GM19372 (cell line): ENCODE measurements around the gene TRIP12.
A peak's percentile ranks its signal among the peaks of the same experiment; 100 is the strongest.
"Not testable (repeated sequence)": the region's sequence is repeated elsewhere in the genome, so short reads cannot be mapped to it uniquely, and the experiment has no call there.

Source experiments
- ATAC-seq: cut with Tn5 transposase; IDR thresholded peaks from one replicate; pipeline ENCODE4 v1.9.1; 2021; ENCODE audit warnings: mild to moderate bottlenecking, low read depth, moderate library complexity; ENCODE audit not compliant: unreplicated experiment

The TRIP12 gene

DNA sequence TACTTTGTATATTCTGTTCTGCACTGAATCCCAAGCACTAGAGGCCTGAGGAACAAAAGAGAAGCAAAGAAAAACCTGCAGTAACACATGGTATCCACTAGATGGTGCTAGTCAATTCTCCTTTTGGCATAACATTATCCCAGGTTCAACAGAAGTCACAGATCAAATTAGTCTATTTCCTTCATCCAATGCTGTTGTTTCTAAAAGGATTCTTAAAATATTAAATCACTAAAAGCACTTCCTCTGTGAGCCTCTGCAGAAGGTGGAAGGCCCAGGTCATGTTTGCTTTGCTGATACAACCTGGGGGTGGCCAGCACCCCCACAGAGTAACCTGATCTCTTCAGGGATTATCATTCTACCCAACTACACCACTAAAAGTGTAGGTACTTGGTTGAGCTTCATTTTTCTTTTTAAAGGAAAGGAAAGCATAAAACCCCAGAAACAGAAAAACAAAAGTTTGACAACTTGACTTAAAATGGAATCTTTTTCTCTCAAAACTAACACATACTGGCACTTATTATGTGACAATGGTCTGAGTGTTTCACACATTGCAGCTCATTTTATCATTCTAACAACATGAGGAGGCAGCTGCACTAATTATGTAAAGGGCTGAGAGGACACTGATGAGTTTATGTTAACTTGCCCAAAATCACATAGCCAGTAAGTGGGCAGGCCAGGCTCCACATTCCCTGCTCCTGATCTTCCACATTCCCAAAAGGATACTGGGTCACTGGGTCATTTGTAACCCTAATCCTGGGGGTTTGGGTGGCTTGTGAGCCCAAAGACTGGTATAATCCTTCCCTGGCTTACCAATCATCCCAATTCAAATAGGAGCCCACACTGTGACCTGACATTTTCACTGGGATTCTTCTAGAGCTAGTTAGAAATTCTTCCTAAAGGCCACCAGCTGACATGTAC is 140.7 kb downstream of the TRIP12 start:
- ATAC-seq, result peak; percentile 51

DNA sequence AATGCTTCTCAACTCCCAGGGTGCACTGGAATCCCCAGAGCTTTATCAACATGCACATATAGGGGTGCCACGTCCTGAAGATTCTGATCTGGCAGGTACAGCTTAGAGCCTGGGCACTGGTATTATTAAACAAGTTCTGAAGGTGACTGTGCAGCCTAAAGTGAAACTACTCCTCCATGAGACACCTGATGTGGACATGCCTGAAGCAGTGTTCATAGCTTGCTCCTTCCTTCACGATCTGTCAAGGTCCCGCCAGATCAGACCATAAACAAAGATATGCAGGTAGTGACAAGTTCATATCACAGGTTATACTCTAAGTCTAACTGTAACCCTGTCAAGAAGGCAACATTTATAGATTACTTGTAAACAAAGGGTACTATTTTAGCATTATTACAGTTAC is 142.2 kb downstream of the TRIP12 start:
- no peak for ATAC-seq

DNA sequence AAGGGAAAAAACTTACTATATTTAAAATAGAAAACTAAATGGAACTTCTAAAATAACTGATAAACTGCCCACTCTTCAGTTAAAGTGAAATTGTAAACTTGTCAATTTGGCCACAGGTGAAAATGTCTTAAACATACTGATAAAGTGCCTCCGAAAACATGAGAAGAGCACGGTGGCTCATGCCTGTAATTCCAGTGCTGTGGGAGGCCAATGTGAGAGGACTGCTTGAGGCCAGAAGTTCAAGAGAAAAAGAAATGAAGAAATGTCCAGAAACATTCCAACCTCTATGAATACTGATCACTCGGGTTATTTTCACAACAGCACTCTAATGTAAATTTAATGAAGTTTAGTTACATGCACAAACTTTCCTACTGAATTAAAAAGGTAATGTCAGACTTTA is 144.1 kb downstream of the TRIP12 start:
- no peak for ATAC-seq

DNA sequence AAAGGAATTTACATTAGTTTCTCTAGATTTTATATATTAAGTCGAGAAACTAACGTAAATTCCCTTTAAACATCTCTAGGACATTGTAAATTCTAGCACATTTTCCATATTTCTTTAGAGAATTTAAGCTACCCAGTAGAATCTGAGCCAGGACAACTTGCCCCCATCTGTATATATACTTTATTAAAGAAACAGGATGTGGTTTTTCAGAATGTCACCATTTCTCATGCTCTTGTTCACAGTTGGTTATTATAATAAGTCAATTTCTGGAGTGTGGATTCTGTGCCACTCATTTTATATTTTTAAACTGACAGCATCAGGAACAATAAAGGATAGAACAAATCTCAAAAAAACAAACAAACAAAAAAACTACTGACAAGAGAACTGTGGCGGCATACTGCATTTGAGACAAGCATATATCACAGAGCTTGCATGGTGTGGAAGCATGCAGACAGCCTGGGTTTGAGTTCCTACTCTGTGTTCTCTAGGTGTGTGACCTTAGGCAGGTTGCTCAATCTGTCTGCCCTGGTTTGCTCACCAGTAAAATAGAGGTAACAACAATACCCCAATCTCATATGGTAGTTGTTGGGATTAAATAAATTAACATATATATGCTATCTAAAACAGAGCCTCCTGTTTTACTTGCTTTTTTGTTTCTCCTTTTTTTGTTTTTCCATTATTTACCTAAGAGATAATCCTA is 146.0 kb downstream of the TRIP12 start:
- ATAC-seq, result peak; percentile 46

DNA sequence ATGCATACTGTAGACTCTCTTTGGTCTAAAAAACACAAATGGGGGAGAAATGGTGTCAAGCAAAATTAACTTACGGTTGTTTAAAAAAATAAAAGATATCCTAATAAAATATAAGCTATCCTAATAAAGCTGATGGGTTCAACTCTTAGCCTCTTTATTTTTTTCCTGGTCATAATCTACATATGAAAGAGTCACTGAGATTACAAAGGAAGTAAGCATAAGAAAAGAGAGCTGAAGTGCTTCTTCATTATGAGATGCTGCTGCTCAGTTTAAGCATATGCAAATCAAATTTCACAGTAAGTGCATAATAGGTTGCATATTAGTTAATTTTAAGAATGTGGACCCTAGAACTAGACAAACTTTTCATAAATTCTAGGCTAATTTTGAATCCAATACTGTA is 147.6 kb downstream of the TRIP12 start:
- no peak for ATAC-seq

DNA sequence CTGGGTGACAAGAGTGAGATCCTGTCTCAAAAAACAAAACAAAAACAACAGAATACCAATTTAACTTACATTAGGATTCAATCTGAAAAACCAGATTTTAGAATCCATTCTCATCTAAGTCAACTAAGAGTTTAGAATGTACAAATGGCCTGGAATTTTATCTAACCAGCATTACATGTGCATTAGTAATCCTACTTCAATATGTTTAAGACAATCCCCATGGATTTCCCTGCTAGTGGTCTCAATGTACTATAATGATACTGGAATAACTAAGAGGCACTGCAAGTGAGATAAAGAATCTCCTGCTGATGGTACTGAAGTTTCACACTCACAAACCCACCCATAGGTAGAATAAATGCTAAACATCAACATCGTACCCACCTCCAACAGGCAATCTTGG is 153.6 kb downstream of the TRIP12 start:
- no peak for ATAC-seq

DNA sequence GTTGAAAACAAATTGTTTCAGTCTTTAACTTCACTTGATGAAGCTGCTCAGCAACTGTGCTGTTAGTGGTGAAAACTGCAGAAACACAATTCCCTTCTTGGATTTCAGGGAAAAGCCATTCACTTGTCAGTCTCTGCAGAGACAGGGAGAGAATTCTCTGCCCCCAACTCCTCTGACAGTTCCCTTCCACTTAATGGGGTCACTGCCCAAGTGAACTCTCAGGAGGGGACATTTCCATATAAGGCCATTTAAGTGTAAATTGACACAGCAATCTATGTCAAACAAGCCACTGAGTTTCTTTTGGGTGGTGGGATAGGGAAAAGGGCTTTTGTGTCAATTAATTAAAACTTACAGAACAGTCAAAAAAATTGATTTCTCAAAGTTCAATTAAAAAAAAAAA is 156.1 kb downstream of the TRIP12 start:
- ATAC-seq, result no peak

DNA sequence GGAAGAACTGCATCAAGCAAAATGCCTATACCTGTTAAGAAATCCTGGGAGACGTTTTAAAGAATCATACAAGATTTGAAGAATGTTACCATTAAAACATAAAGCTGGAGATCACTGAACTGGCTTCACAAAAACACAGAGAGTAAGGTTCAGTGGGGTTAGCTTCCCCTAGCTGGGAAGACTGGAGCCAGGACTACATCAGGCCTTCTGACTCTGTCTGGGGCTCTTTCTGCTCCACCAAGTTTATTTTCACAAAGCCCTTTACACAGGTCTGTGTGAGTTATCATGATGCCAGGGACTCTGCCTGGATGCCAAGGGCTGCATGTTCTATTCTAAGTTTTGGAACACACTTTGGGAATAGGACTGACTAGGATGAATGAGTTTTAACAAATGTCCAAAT is 160.1 kb downstream of the TRIP12 start:
- no peak for ATAC-seq

DNA sequence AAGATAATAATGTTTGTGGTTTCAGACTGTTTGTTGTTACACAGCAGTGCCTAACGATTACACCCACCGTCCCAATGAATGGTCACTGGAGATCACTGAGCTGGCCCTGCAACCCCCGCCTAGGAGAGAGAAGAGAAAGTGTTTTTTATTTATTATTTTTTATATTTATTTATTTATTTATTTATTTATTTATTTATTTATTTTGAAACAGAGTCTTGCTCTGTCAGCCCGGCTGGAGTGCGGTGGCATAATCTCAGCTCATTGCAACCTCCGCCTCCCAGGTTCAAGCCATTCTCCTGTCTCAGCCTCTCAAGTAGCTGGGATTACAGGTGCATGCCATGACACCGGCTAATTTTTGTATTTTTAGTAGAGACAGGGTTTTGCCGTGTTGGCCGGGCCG is 164.3 kb downstream of the TRIP12 start:
- ATAC-seq, result not testable (repeated sequence)

DNA sequence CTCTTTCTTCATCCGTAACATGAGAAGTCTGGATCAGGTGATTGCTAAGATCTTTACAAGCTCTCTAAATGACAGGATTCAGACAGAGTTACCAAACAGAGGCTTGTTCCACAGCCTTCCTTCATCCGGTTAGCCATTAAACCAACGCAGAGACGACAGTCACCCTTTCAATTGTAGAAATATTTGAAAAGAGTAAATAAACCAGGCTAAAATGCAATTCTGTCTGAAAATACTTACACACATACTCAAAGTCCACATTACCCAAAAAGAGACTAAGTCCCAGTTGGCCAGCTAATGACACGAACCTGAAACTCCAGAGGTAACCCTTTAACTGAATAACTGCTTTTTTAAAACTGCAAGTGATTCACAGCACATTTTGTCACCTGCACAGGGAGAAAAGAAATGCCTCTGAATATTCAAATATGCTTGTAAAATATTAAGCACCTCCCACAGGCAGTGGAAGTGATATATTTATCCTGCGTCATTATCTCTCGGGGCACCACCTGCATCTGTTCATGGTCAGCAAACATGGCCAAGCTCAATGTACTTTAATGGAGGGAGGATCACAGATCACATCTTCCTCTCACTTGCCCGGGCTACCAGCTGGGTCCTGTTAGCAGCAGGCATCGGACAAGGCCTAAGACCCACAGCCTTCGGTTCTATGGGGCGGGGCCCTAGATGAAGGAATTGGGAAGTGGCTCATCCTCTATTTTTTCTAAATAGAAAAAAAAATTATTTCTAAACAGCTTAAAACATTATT is 168.7 kb downstream of the TRIP12 start:
- ATAC-seq, result no peak

DNA sequence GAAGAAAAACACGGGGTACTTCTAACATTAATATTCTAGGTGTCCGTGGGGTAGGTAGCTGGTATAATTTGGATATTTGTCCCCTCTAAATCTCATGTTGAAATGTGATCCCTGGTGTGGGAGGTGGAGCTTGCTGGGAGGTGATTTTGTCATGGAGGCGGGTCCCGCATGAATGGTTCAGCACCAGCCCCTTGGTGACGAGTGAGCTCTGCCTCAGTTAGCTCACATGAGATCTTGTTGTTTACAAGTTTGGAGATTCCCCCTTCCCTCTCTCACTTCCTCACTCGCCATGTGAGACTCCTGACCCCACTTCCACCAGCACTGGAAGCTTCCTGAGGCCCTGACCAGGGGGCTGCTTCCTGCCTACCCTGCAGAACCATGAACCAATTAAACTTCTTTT is 172.0 kb downstream of the TRIP12 start:
- no peak for ATAC-seq

DNA sequence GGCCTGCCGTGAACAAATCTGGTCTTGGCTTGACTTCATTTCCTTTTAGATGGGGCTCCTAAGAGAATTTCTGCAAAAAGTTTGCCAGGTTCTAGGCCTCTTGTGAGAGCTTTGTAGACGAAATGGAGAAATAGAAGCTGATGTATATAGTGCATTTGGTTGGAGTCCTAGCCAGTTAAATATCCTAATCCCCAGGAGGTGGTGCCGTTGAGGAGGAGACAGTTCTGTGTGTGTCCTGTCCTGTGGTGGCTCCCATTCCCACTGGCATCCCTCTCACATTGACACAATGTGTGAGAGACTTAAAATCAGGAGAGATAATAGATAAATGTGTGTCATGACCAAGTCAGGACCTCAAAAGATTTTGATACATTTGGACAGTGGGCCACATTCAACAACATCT is 172.9 kb downstream of the TRIP12 start:
- no peak for ATAC-seq

DNA sequence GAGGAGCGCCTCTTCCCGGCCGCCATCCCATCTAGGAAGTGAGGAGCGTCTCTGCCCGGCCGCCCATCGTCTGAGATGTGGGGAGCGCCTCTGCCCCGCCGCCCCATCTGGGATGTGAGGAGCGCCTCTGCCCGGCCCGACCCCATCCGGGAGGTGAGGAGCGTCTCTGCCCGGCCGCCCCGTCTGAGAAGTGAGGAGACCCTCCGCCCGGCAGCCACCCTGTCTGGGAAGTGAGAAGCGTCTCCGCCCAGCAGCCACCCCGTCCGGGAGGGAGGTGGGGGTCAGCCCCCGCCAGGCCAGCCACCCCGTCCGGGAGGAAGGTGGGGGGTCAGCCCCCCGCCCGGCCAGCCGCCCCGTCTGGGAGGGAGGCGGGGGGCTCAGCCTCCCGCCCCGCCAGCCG is 179.1 kb downstream of the TRIP12 start:
- ATAC-seq, result not testable (repeated sequence)

DNA sequence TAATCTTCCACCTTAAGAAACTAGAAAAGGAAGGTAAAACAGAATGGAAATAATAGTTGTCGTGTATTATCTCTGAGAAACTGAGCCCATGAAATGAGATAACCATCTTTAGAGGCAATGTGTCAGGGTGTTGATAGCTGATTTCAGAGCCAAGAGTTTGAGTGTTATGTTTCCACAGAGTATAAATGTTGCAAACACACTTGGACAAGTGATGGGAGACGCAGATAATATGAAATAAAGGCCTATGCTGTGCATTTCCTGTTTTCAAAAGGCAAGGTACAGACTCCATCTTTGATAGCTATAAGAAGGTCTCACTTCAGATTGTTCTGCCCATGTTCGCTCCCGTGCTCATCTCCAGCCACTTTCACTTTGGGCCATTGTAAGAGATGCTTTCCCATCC is 181.5 kb downstream of the TRIP12 start:
- no peak for ATAC-seq

DNA sequence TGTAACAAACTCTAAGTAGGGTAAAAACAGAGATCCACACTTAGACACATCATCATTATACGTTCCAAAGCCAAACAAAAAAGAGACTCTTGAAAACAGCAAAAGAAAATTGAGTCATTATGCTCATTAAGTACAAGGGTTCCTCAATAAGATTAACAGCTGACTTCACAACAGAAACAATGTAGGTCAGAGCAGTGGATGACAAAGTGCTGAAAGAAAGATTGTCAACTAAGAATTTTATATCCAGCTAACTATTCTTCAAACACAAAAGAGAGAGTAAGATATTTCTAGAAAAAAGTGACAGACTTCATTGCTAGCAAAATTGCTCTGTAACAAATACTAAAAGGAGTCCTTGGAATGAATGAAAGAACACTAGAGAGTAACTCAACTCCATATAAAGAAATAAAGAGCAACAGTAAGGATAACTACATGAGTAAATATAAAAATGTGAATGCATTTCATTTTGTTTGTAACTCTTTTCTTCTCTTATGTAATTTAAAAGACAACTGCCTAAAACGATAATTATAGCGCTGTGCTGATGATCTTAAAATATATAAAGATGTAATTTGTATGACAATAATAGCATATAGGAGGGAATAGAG is 183.7 kb downstream of the TRIP12 start:
- ATAC-seq, result no peak

DNA sequence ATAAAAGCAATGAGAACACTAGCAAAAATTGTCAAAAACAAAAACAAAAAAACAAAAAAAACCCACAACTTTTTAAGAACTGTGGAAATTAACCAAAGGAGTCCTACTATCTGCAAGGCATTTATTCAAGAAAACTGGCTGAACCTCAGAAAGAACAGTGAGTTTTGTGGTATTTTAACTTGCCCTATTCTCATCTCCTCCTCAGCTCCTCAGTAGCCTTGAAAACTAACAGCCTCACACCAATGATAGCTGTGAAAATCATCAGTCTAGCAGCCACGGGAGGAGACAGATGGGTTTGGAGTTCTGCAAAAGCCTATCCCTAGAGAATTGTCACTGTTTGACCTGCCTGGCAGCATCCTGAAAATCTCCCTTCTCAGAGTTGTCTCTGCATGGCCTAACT is 187.4 kb downstream of the TRIP12 start:
- ATAC-seq, result no peak

DNA sequence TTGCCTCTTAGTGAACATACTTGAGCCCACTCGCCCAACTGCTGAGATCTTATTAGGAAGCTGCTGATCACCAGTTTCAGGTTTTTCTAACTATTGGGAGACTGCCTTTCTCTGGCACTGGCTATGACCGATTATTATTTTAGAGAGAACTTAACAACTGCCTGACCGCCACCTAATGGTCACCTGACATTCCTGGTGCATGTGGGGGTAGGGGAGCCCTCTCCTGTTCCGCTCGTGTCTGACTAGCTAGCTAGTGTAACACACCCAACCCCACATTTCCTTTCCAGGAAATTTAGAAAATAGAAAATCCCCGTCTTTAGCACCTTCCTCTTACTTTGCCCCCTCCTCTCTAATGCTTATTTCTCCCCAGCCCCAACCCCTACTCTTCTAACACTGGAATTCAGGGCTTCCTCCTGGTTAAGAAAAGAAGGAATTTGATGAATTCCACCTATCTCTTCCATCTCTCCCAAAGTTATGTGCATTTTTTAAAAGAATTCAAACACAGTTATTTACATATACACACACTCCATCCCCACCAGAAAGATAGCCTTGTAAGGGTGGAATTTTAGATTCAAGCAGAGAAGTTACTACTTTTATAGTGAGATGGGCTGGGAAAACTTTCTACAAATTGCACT is 188.1 kb downstream of the TRIP12 start:
- no peak for ATAC-seq

DNA sequence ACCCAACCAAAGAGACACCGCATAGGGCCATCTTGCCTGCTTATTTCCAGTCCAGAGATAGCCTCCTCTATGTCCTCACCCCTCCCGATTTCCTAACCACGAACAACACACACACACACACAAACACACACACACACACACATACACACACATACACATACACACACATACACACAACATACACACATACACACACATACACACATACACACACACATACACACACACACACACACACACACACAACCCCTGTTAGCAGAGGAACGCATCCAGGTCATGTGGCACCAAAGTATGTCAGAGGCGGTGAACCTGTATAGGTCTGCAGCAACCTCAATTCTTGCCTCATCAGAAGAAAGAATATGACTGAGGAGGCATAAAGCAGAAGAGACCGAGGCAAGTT is 188.9 kb downstream of the TRIP12 start:
- ATAC-seq, result no peak

DNA sequence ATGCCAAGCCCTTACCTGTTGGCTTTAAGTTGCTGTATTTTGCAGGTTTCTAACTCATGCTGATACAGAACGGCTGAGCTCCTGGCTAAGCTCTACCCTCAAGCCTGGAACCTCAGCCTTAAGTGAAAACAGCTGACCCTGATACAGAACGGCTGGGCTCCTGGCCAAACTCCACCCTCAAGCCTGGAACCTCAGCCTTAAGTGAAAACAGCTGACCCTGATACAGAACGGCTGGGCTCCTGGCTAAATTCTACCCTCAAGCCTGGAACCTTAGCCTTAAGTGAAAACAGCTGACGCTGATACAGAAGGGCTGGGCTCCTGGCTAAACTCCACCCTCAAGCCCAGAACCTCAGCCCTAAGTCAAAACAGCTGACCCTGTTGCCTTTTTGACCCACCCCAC is 189.9 kb downstream of the TRIP12 start:
- no peak for ATAC-seq

DNA sequence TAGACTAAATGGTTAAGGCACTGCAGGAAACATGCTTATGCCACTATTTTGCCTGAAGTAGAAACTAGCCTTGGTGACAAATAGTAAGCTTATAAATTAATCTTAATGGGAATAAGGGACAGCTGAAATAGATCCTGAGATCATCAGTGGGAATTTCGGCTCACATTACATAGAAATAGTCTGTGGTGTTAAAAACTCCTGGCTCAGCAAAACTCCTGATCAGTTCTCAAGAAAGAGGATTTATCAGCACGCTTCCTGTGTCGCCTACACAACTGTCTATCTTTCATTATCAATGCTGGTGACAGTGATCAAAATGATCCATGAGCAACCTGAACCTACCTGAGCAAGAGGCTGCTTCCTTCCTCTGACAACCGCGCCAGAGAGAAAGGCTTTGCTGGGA is 190.4 kb downstream of the TRIP12 start:
- ATAC-seq, result no peak
